Panc1 (cell line): ENCODE data around the gene GRK7.

Experiments
- POLR2AphosphoS5 ChIP-seq: IDR thresholded peaks from 2 replicates; pipeline ENCODE4 v1.6.1; 2012; ENCODE audit warnings: mild to moderate bottlenecking, low read depth, low read length, moderate library complexity
- TCF7L2 ChIP-seq: IDR thresholded peaks from 2 replicates; pipeline ENCODE4 v1.6.1; 2011; ENCODE audit warnings: mild to moderate bottlenecking, low read depth, low read length, inconsistent platforms
- TF ChIP-seq, protein P1 (sequence below): fragments of 450-650 bp; IDR thresholded peaks from 2 replicates; pipeline ENCODE4 v1.5.1; 2017; ENCODE audit warnings: mild to moderate bottlenecking
- TF ChIP-seq, protein P2 (sequence below), 2 experiments: IDR thresholded peaks; 2 replicates each; pipeline ENCODE4 v1.6.1; 2011 to 2012; ENCODE audit warnings: low read depth in 2 of 2, control low read depth in 1 of 2, low read length in 1 of 2, mild to moderate bottlenecking in 1 of 2, moderate library complexity in 1 of 2; ENCODE audit not compliant: insufficient read depth in 1 of 2

- TF ChIP-seq, protein P1, sequence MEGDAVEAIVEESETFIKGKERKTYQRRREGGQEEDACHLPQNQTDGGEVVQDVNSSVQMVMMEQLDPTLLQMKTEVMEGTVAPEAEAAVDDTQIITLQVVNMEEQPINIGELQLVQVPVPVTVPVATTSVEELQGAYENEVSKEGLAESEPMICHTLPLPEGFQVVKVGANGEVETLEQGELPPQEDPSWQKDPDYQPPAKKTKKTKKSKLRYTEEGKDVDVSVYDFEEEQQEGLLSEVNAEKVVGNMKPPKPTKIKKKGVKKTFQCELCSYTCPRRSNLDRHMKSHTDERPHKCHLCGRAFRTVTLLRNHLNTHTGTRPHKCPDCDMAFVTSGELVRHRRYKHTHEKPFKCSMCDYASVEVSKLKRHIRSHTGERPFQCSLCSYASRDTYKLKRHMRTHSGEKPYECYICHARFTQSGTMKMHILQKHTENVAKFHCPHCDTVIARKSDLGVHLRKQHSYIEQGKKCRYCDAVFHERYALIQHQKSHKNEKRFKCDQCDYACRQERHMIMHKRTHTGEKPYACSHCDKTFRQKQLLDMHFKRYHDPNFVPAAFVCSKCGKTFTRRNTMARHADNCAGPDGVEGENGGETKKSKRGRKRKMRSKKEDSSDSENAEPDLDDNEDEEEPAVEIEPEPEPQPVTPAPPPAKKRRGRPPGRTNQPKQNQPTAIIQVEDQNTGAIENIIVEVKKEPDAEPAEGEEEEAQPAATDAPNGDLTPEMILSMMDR, result no peak
- no peak for TF ChIP-seq POLR2AphosphoS5
- TF ChIP-seq, protein P2, sequence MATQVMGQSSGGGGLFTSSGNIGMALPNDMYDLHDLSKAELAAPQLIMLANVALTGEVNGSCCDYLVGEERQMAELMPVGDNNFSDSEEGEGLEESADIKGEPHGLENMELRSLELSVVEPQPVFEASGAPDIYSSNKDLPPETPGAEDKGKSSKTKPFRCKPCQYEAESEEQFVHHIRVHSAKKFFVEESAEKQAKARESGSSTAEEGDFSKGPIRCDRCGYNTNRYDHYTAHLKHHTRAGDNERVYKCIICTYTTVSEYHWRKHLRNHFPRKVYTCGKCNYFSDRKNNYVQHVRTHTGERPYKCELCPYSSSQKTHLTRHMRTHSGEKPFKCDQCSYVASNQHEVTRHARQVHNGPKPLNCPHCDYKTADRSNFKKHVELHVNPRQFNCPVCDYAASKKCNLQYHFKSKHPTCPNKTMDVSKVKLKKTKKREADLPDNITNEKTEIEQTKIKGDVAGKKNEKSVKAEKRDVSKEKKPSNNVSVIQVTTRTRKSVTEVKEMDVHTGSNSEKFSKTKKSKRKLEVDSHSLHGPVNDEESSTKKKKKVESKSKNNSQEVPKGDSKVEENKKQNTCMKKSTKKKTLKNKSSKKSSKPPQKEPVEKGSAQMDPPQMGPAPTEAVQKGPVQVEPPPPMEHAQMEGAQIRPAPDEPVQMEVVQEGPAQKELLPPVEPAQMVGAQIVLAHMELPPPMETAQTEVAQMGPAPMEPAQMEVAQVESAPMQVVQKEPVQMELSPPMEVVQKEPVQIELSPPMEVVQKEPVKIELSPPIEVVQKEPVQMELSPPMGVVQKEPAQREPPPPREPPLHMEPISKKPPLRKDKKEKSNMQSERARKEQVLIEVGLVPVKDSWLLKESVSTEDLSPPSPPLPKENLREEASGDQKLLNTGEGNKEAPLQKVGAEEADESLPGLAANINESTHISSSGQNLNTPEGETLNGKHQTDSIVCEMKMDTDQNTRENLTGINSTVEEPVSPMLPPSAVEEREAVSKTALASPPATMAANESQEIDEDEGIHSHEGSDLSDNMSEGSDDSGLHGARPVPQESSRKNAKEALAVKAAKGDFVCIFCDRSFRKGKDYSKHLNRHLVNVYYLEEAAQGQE (IDR thresholded peaks at IDR 0.05; ENCODE audit: insufficient read depth in 1 of 2, low read depth in 2 of 2, low read length in 1 of 2), result no peak
- TF ChIP-seq TCF7L2, result no peak
Observed at GRCh38 chr3:141743305-141743704, 19.9 kb upstream of the GRK7 start.
